T-helper 1 cell treated with Interleukin-12 subunit alpha and Interleukin-12 subunit beta and Interleukin-4 antibody, amounts not matched to agents 30 μg/mL and 1 μg/mL, for 36 hours (primary cell): ENCODE data around the gene TSPAN9.
"Not testable (repeated sequence)": the region's sequence is repeated elsewhere in the genome, so short reads cannot be mapped to it uniquely, and the experiment has no call there.

Experiments used
- H3K27ac Mint-ChIP-seq: one replicate; pipeline ENCODE4 v1.8.0; 2021; ENCODE audit warnings: mild to moderate bottlenecking, mixed read lengths
- H3K27me3 Mint-ChIP-seq: one replicate; pipeline ENCODE4 v1.8.0; 2021; ENCODE audit warnings: low read depth, mixed read lengths
- H3K36me3 Mint-ChIP-seq: one replicate; pipeline ENCODE4 v1.8.0; 2021; ENCODE audit warnings: low read depth, mixed read lengths
- H3K4me1 Mint-ChIP-seq: one replicate; pipeline ENCODE4 v1.8.0; 2021; ENCODE audit warnings: low read depth, mixed read lengths
- H3K4me3 Mint-ChIP-seq: one replicate; pipeline ENCODE4 v1.8.0; 2021; ENCODE audit warnings: mild to moderate bottlenecking, moderate library complexity, mixed read lengths
- H3K9me3 Mint-ChIP-seq: one replicate; pipeline ENCODE4 v1.8.0; 2021; ENCODE audit warnings: mixed read lengths

TSPAN9 gene

DNA sequence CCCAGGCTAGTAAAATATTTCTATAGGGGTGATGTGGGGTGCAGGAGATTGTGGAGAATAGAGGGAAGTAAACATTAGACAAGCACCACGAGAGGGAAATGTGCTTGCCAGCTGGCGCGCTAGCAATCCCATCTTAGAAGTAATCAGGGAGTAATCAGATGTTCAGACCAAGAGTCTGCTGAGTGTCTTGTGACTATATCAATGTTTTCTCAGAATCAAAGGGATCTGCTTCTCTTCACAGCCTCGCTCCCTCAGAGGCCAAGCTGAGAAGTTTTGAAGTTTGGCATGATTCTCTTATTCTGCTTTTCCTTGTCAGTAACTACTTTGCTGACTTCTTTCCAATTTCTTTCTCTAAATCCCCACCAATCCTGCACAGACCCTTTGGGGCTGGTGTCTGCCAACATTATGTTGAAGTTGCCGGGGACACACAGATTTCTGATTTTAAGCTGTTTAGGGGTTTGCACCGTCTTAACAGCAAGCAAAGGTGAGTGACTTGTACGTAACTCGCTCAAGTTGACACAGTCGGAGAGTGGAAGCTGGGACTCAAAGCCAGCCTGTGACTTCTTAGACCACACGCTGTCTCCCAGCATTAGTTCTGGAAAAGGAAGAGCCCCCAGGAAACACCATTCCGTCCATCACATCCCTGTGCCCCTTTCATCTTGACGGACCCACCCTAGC is 22.0 kb upstream of the TSPAN9 start:
- H3K9me3 Mint-ChIP-seq = no peaks in the 10 kb centered on the region
- peaks cover 4% of the 10 kb centered on the region for H3K27me3 Mint-ChIP-seq
- no peaks in the 10 kb centered on the region for H3K36me3 Mint-ChIP-seq
- no peak overlapping the region for H3K27ac Mint-ChIP-seq
- H3K4me3 Mint-ChIP-seq = no peak overlapping the region
- H3K4me1 Mint-ChIP-seq = no peaks in the 10 kb centered on the region

- no peaks in the 10 kb centered on the region for H3K9me3 Mint-ChIP-seq
- peaks cover 7% of the 10 kb centered on the region for H3K27me3 Mint-ChIP-seq
- H3K27ac Mint-ChIP-seq = no peak overlapping the region
- no peaks in the 10 kb centered on the region for H3K4me1 Mint-ChIP-seq
- H3K36me3 Mint-ChIP-seq = no peaks in the 10 kb centered on the region
- no peak overlapping the region for H3K4me3 Mint-ChIP-seq
Observed at GRCh38 chr12:3055704-3056467, 21.3 kb upstream of the TSPAN9 start.

GRCh38 chr12:3061059-3061458 is 16.1 kb upstream of the TSPAN9 start:
- Mint-ChIP-seq H3K36me3 (no peaks in the 10 kb centered on the region), H3K4me1 (peaks cover 2% of the 10 kb centered on the region), H3K4me3 (no peak overlapping the region), H3K27ac (no peak overlapping the region), H3K27me3 (peaks cover 25% of the 10 kb centered on the region), H3K9me3 (no peaks in the 10 kb centered on the region)

DNA sequence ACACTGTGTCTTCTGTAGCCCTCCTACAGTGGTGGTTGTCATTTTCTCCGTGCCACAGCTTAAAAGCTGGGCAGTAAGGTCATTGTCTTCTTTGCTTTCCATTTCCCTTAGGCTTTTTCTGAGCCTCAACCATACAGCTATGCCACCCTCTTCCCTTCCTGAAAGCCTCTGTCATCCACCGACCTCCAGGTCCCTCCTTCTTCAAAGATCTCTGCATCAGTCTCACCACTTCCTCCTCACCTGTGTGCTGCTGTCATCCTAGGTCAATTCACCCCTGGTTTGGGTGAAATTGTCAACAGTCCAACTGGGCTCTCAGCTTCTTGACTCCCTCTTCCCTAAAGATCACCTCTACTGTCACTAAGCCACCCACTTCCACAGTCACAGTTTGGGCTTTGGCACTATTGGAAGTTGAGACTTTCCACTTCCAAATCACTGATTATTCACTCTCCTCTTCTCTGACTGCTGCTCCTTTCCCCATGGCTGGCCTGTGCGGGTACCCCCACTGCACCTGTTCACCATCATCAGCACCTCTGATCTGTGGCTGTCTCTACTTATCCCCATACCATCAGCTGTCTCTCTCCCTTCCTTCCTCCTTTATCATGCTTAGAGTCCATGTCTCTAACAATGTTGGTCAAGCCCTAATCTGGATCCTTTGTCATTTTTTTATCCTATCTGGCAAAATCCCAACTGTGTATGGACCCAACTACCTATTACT is 15.5 kb upstream of the TSPAN9 start:
- Mint-ChIP-seq H3K4me1 (peaks cover 2% of the 10 kb centered on the region), H3K27ac (no peak overlapping the region), H3K9me3 (no peaks in the 10 kb centered on the region), H3K27me3 (peaks cover 25% of the 10 kb centered on the region), H3K4me3 (no peak overlapping the region), H3K36me3 (no peaks in the 10 kb centered on the region)

DNA sequence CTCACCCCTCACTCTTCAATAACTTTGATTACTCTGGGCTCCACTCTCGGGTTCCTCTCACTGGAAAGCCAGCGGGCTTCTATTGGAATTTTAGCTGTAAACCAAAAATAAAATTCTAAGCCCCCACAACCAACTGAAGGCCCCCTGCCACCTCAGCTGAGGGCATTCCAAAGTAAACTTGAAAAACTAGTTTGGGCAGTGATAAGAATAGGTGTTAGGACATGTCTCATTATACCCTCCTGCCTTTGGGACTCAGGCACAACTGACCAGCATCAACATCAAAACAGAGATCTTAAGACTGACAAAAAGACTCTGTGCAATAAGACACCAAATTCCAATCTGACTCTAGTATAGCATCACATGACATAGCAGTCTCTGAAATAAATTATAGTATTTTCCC is 11.9 kb upstream of the TSPAN9 start:
- H3K36me3 Mint-ChIP-seq = no peaks in the 10 kb centered on the region
- peaks cover 32% of the 10 kb centered on the region for H3K27me3 Mint-ChIP-seq
- H3K4me1 Mint-ChIP-seq = peaks cover 2% of the 10 kb centered on the region
- H3K4me3 Mint-ChIP-seq = no peak overlapping the region
- no peaks in the 10 kb centered on the region for H3K9me3 Mint-ChIP-seq
- no peak overlapping the region for H3K27ac Mint-ChIP-seq

GRCh38 chr12:3065846-3066245 is 11.3 kb upstream of the TSPAN9 start:
- H3K27me3 Mint-ChIP-seq = peaks cover 30% of the 10 kb centered on the region
- H3K4me1 Mint-ChIP-seq, H3K4me3 Mint-ChIP-seq, H3K36me3 Mint-ChIP-seq, H3K9me3 Mint-ChIP-seq, H3K27ac Mint-ChIP-seq: not testable (repeated sequence)

DNA sequence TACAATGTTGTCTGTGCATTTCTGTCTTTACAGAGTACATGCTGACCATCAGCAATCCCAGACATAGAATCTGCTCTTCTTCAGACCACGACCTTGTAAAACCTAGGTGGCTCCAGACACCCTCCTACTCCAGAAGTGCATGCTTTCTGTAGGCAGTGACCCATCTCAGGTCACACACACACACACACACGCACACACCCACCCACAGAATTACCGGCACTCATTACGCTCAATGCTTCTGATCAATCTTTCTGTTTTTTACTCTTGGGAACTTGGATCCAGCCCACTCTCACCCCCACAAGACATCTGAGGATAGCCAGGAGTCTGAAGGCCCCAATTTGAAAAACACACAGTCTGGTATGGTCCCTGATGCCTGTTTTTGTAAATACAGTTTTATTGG is 7.5 kb upstream of the TSPAN9 start:
- Mint-ChIP-seq H3K9me3 (no peaks in the 10 kb centered on the region), H3K4me3 (no peak overlapping the region), H3K4me1 (peaks cover 5% of the 10 kb centered on the region), H3K27me3 (peaks cover 18% of the 10 kb centered on the region), H3K36me3 (no peaks in the 10 kb centered on the region), H3K27ac (no peak overlapping the region)

DNA sequence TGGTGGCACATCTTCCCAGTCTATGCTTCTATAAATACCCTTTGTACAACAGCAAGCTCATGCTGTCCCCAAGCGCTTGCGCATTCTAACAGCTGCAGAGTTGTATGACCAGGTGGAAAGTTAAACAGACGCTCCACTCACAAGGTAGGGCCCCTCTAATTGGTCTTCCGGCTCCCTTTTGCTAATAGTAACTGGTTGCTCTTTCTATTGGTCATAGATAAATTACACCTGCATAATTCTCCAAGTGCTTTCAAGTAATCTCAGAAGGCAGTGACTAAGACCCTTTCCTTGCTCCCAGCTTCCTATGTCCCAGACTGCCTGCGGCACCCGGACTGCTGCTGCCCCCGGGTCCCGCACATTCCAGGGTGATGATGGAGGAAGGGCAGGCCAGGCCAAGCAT is 6.1 kb upstream of the TSPAN9 start:
- no peaks in the 10 kb centered on the region for H3K9me3 Mint-ChIP-seq
- H3K4me1 Mint-ChIP-seq = peaks cover 5% of the 10 kb centered on the region
- peaks cover 22% of the 10 kb centered on the region for H3K27me3 Mint-ChIP-seq
- no peak overlapping the region for H3K4me3 Mint-ChIP-seq
- no peaks in the 10 kb centered on the region for H3K36me3 Mint-ChIP-seq
- H3K27ac Mint-ChIP-seq = no peak overlapping the region

DNA sequence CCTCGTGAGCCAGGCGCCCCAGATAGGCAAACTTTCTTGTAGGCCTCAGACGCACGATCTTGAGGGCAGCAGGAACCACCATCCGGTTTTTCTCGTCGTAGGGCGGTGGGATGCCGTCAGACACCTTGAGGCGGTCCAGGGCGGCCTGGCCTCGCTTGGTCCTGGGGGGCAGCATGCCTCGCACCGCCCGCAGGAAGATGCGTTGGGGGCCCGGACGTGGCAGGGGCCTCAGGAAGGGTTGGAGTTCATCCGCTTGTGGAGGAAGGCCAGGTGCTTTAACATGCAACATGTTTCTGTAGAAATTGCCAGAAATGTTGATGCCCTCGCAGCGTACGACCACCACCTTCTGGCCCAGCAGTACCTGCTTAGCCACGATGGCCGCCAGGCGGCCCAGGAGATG is 5.5 kb upstream of the TSPAN9 start:
- Mint-ChIP-seq H3K4me1 (peaks cover 5% of the 10 kb centered on the region), H3K9me3 (no peaks in the 10 kb centered on the region), H3K27me3 (peaks cover 22% of the 10 kb centered on the region), H3K4me3 (no peak overlapping the region), H3K27ac (no peak overlapping the region), H3K36me3 (no peaks in the 10 kb centered on the region)

DNA sequence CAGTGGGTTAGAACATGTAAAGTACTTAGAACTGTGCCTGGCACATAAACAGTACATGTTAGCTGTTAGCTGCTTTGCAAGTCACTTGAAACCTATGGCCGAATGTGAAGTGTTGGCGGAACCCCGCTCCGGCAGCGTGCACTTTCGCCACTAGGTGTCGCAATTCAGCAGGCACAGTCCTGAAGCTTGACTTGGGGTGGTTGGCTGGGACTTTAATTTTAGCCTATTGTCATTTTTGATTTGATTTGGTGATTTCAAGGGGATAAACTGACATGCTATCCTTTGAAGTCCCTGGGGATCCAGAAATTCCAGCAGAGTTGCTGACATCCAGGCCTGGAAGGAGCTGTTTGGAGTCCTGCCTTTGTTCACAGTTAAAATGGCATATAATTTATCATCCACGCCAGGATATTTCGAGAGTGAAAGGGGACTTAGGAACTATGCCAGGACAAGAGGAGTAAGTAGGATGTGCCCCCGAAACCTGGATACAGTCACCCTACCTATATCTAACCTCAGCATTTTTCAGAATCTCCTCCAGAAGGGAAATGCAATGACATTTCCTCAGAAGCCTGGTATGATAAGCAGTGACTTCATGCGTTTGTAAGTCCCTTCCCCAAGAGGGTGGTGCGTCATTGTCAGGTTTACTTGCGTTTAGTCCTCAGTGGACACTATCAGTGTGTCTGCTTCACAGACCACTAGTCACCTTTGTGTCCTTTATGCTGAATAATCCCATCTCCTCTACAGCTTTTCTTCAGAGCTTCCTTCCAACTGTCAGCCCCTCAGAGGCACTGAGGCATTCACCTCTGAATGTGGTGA is 3.5 kb upstream of the TSPAN9 start:
- H3K9me3 Mint-ChIP-seq = no peaks in the 10 kb centered on the region
- H3K36me3 Mint-ChIP-seq = no peaks in the 10 kb centered on the region
- peaks cover 8% of the 10 kb centered on the region for H3K4me1 Mint-ChIP-seq
- H3K27me3 Mint-ChIP-seq = peaks cover 25% of the 10 kb centered on the region
- no peak overlapping the region for H3K27ac Mint-ChIP-seq
- no peak overlapping the region for H3K4me3 Mint-ChIP-seq

GRCh38 chr12:3075315-3075714 is 1.9 kb upstream of the TSPAN9 start:
- peaks cover 28% of the 10 kb centered on the region for H3K27me3 Mint-ChIP-seq
- H3K9me3 Mint-ChIP-seq = no peaks in the 10 kb centered on the region
- peaks cover 8% of the 10 kb centered on the region for H3K4me1 Mint-ChIP-seq
- H3K4me3 Mint-ChIP-seq = peak overlapping the region; percentile 59
- H3K36me3 Mint-ChIP-seq = no peaks in the 10 kb centered on the region
- H3K27ac Mint-ChIP-seq = no peak overlapping the region

DNA sequence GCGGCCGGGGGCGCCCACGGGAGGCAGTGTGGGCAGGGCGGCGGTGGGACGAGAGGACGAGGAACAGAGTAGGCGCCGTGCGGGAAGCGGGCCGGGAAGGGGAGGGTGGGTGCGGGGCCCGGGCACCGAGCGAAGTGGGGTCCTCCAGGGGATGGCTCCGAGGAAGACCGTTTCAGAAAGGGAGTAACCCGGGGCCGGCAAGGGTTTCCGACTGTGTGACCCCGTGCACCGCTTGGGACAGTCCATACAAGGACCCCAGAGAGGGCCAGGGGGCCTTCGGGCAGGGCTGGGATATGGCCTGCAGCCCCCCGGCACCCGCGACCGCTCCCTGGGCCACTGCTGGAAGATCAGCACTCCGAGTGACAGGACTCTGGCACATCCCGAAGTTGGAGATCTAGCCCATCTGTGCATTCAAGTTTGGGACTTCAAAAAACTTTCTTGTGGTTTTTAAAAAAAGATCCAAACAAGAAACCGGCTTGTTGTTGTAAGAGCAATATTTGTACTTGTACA is 448 bp downstream of the TSPAN9 start:
- peaks cover 8% of the 10 kb centered on the region for H3K4me1 Mint-ChIP-seq
- H3K4me3 Mint-ChIP-seq = peak overlapping the region; percentile 64
- peaks cover 31% of the 10 kb centered on the region for H3K27me3 Mint-ChIP-seq
- H3K9me3 Mint-ChIP-seq = no peaks in the 10 kb centered on the region
- H3K36me3 Mint-ChIP-seq = no peaks in the 10 kb centered on the region
- no peak overlapping the region for H3K27ac Mint-ChIP-seq

GRCh38 chr12:3078086-3078820 is 1.1 kb downstream of the TSPAN9 start:
- H3K27ac Mint-ChIP-seq = no peak overlapping the region
- no peaks in the 10 kb centered on the region for H3K9me3 Mint-ChIP-seq
- peaks cover 7% of the 10 kb centered on the region for H3K4me1 Mint-ChIP-seq
- H3K27me3 Mint-ChIP-seq = peaks cover 28% of the 10 kb centered on the region
- peak overlapping the region; percentile 64 for H3K4me3 Mint-ChIP-seq
- no peaks in the 10 kb centered on the region for H3K36me3 Mint-ChIP-seq

DNA sequence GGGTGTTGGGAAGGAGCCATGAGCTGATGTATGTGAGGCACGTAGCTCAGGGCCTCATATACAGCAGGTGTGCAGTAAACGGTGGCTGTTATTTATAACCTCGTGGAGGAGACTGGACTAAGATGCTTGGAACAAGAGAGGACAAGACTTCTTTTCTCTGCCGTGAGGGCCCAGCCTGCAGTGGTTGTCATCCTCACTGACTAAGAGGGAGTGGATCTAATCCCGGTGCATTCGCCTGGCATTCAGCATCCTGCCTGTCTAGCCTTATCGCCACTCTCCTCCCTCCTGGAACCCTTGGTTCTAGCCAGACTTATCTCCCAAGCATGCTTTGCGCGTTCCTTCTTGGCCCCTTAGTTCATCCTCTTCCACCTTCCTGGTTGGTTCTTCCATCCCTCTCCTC is 3.9 kb downstream of the TSPAN9 start:
- Mint-ChIP-seq H3K9me3 (no peaks in the 10 kb centered on the region), H3K4me1 (peaks cover 3% of the 10 kb centered on the region), H3K4me3 (no peak overlapping the region), H3K27me3 (peaks cover 20% of the 10 kb centered on the region), H3K27ac (no peak overlapping the region), H3K36me3 (no peaks in the 10 kb centered on the region)
